Ishikawa (cell line): Measurements from ENCODE around the gene RPAP3.
A peak's percentile ranks its signal among the peaks of the same experiment; 100 is the strongest.

Source experiments
- CEBPB ChIP-seq: IDR thresholded peaks from 2 replicates; pipeline ENCODE4 v1.6.1; 2012
- CREB1 ChIP-seq: IDR thresholded peaks from 2 replicates; pipeline ENCODE4 v1.6.1; 2012; ENCODE audit warnings: low read depth
- EGR1 ChIP-seq: IDR thresholded peaks from 2 replicates; pipeline ENCODE4 v1.6.1; 2012
- EP300 ChIP-seq: IDR thresholded peaks from 2 replicates; pipeline ENCODE4 v1.6.1; 2012; ENCODE audit warnings: borderline replicate concordance
- FOXM1 ChIP-seq: IDR thresholded peaks from 2 replicates; pipeline ENCODE4 v1.6.1; 2012; ENCODE audit warnings: low read depth, borderline replicate concordance
- NFIC ChIP-seq: IDR thresholded peaks from 2 replicates; pipeline ENCODE4 v1.6.1; 2012
- RAD21 ChIP-seq: IDR thresholded peaks from 2 replicates; pipeline ENCODE4 v1.6.1; 2012; ENCODE audit warnings: low read depth
- TAF1 ChIP-seq: IDR thresholded peaks from 2 replicates; pipeline ENCODE4 v1.6.1; 2012; ENCODE audit warnings: low read depth, mild to moderate bottlenecking
- TEAD4 ChIP-seq: IDR thresholded peaks from 2 replicates; pipeline ENCODE4 v1.6.1; 2012
- YY1 ChIP-seq: IDR thresholded peaks from 2 replicates; pipeline ENCODE4 v1.6.1; 2012; ENCODE audit warnings: low read depth
- ZBTB7A ChIP-seq: IDR thresholded peaks from 2 replicates; pipeline ENCODE4 v1.6.1; 2012; ENCODE audit warnings: low read depth
- TF ChIP-seq, protein P1 (sequence below): IDR thresholded peaks from 2 replicates; pipeline ENCODE4 v1.6.1; 2012
- TF ChIP-seq, protein P2 (sequence below): IDR thresholded peaks from 2 replicates; pipeline ENCODE4 v1.6.1; 2012
- TF ChIP-seq, protein P3 (sequence below): IDR thresholded peaks from 2 replicates; pipeline ENCODE4 v1.6.1; 2012; ENCODE audit warnings: low read depth, mild to moderate bottlenecking

Gene RPAP3

DNA sequence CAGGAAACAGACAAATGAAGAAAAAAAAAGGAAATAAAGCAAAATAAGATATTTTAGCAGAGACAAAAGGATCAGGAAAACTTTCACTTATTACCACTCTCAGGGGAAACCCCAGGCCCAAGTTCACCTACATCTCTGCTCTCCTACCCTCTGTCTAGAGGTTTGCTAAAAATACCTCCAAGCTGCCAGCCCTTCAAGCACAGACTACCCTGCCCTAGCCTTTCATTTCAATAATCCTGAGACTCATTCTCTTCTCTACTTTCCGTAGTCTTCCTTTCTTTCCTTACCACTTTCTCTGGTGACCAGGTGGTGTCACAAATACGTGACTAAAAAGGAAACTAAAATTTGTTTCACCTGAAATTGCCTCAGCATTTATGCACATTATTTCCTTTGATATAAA, 33.8 kb downstream of the RPAP3 start:
- TF ChIP-seq ZBTB7A (no peak), CEBPB (no peak), EP300 (no peak), CREB1 (no peak), TAF1 (no peak), RAD21 (no peak)
- TF ChIP-seq, protein P1, sequence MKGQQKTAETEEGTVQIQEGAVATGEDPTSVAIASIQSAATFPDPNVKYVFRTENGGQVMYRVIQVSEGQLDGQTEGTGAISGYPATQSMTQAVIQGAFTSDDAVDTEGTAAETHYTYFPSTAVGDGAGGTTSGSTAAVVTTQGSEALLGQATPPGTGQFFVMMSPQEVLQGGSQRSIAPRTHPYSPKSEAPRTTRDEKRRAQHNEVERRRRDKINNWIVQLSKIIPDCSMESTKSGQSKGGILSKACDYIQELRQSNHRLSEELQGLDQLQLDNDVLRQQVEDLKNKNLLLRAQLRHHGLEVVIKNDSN, result no peak
- TF ChIP-seq, protein P2, sequence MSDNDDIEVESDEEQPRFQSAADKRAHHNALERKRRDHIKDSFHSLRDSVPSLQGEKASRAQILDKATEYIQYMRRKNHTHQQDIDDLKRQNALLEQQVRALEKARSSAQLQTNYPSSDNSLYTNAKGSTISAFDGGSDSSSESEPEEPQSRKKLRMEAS, result no peak

DNA sequence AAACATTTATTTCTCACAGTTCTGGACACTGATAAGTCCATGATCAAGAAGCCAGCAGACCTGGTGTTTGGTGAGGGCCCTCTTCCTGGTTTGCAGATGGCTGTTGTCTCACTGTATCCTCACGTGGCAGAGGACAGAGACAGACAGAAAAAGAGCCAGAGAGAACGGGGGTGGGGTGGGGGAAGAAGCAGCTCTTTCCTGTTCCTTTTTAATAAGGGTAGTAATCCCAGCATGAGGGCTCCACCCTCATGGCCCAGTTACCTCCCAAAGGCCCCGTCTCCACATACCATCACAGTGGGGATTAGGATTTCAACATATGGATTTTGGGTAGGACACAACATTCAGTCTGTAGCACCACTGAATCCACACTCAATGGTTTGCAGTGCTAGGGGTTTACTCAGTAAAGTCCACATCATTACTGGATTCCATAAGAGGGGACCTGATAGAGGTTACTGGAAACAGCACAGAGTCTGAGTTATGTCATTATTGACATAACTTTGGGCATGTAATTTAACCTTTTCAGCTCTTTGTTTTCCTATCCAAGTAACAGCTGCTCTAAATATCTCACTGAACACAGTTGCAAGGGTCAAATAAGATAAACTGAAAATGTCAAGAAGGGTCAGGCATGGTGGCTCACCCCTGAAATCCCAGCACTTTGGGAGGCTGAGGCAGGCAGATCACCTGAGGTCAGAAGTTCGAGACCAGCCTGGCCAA, 53.2 kb downstream of the RPAP3 start:
- TF ChIP-seq FOXM1 (no peak), CEBPB (no peak), EGR1 (no peak), CREB1 (no peak), TAF1 (no peak), YY1 (no peak)
- TF ChIP-seq, protein P2, result no peak
- TF ChIP-seq, protein P3, sequence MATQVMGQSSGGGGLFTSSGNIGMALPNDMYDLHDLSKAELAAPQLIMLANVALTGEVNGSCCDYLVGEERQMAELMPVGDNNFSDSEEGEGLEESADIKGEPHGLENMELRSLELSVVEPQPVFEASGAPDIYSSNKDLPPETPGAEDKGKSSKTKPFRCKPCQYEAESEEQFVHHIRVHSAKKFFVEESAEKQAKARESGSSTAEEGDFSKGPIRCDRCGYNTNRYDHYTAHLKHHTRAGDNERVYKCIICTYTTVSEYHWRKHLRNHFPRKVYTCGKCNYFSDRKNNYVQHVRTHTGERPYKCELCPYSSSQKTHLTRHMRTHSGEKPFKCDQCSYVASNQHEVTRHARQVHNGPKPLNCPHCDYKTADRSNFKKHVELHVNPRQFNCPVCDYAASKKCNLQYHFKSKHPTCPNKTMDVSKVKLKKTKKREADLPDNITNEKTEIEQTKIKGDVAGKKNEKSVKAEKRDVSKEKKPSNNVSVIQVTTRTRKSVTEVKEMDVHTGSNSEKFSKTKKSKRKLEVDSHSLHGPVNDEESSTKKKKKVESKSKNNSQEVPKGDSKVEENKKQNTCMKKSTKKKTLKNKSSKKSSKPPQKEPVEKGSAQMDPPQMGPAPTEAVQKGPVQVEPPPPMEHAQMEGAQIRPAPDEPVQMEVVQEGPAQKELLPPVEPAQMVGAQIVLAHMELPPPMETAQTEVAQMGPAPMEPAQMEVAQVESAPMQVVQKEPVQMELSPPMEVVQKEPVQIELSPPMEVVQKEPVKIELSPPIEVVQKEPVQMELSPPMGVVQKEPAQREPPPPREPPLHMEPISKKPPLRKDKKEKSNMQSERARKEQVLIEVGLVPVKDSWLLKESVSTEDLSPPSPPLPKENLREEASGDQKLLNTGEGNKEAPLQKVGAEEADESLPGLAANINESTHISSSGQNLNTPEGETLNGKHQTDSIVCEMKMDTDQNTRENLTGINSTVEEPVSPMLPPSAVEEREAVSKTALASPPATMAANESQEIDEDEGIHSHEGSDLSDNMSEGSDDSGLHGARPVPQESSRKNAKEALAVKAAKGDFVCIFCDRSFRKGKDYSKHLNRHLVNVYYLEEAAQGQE, result no peak
- TF ChIP-seq, protein P1, result no peak

DNA sequence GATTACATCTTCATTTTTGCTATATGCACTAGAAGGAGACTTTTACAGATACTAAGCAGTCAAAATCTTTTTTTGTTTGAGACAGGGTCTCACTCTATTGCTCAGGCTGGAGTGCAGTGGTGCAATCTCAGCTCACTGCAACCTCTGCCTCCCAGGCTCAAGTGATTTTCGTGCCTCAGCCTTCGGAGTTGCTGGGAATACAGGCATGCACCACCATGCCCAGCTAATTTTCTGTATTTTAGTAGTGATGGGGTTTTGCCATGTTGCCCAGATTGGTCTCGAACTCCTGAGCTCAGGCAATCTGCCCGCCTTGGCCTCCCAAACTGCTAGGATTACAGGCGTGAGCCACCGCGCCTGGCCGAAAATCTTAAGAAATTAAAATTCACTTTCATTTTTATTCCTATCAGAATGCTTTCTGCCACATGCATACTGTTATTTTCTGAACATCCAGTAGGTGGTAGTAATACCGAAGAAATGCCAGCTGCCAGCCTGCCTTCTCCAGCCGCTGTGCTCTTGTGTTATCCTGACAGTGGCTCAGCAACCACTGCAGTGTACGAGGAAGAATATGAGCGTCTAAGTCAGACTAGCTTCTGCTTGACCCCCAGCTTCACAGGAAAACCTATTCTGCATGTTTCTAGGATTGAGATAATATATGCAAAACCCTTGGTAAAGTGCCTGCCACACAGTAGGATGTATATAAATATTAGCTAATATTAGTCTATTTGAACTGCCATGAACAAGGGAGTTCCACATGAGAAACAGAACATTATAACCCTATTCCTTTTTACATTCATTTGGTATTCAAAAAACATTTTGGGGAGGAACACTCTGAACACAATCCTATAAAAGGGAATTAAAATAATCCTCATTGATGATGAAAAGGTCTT, 54.2 kb downstream of the RPAP3 start:
- peak; percentile 78 for TF ChIP-seq RAD21
- TF ChIP-seq, protein P3, result no peak

DNA sequence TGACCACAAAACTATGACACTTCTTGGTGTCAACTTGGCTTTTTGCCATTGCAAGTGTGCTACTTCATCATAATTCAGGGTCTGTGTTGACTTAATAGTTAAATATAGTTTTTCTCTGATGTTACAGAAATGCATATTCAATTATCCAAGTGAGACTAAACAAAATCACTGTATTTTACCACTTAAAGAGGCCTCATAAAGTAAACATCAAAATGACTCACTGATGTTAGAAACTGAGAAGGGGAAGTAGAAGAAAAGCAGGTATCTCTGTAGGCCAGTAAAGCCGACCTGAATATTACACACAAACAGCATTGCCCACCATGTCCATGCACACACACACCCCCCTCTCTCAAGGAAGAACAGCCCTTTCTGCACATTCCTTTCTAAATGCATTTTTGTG, 55.4 kb downstream of the RPAP3 start:
- TF ChIP-seq ZBTB7A (no peak), CREB1 (no peak), EP300 (no peak), TAF1 (no peak), TEAD4 (no peak), FOXM1 (no peak), EGR1 (no peak), NFIC (no peak), CEBPB (no peak), YY1 (no peak), RAD21 (no peak)
- TF ChIP-seq, protein P2, result no peak
- TF ChIP-seq, protein P3, result no peak
- TF ChIP-seq, protein P1, result no peak
